ENCODE data around the gene CDC45. TPM values are rescaled to one million over a fixed set of nuclear protein-coding genes. Genes with fewer than 3 reads are reported as not detected.
A peak's percentile ranks its signal among the peaks of the same experiment; 100 is the strongest.

The CDC45 gene
- total and polyA plus RNA-seq, 2 of the 13 experiments (the other 11 are each of a cell fraction or from before 2014, with no cell fraction given) = 14.4 to 36.3 TPM

DNA sequence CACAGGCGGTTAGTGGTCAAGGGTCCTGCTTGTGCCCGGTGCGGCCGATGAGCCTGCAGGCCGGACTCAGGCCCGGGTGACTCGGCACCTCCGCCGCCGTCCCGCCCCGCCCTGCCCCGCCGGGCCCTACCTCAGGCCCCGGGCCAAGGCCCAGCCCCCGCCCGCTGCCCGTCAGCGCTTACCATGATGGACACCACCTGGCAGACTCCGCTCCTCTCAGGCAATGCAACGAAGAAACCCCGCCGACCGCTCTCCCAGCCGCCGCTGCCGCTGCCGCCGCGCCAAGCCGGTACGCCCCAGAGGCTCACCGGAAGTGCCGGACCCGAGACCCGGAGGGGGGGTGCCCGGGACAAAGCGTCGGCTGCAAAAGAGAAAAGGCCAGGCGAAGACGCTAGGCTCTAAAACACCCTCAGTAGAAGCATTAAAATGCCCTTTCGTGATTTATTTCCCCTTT, 792 bp upstream of the CDC45 start, which contains the start of gene UFD1:
UFD1 (minus strand) TSS at position 293 of the 454 bp plus-strand sequence; CDS start at position 185, 108 bp downstream.
- peaks cover 13% of the 10 kb centered on the region; the same call in 1 of the 2 replicates for H4K20me1 ChIP-seq (ENCODE audit: insufficient read depth, low read length)
- ATAC-seq (peak; percentile 87), FAIRE-seq (no peak), DNase-seq (ENCODE audit: low spot score) (peak; percentile 70)
- H3K79me2 ChIP-seq (ENCODE audit: insufficient read depth, low read length) = peaks cover 48% of the 10 kb centered on the region
- no TSS peak for BruUV-seq (replicated peaks)
- H3K9me3 ChIP-seq (ENCODE audit: low read length) = no peaks in the 10 kb centered on the region
- no peaks in the 10 kb centered on the region; a peak in 1 of 5 replicates for H3K27me3 ChIP-seq (ENCODE audit: control insufficient read depth in 1 of 2, insufficient read depth in 2 of 2, low read length in 2 of 2)
- intact Hi-C loops (cut with micrococcal nuclease; ENCODE audit: unreplicated experiment) = loop anchor here (2.0 to 10.0 kb wide), 4 partner anchors 32 to 174 kb away; partner anchors contain the start of genes C22orf39 and HIRA
- H3K27ac ChIP-seq (ENCODE audit: extremely low read length, insufficient read depth, low read length) = peak within 1 kb of the TSS; percentile 97
- in situ Hi-C loops (cut with HindIII; ENCODE audit: extremely low pct_ligation_motif_present, low pct_unique_long_range_greater_than_20kb) = loop anchor here (10.0 kb wide), 1 partner anchor 184 kb away; the partner anchor contains the start of gene CLTCL1
- H3K4me1 ChIP-seq (ENCODE audit: insufficient read depth, low read length) = peaks cover 26% of the 10 kb centered on the region
- peaks cover 6 to 17% of the 10 kb centered on the region in 2 experiments for H3K36me3 ChIP-seq (replicated peaks in 1 of 2; ENCODE audit: control insufficient read depth in 1 of 2, insufficient read depth in 2 of 2, low read length in 2 of 2)
- H3K9ac ChIP-seq (ENCODE audit: insufficient read depth, low read depth, low read length) = peak within 1 kb of the TSS; percentile 97
- H2AFZ ChIP-seq (ENCODE audit: low read length) = peak within 1 kb of the TSS; percentile 99
- POLR2A ChIA-PET = interaction anchor here (1.0 to 2.1 kb wide), 4 partner anchors 32 to 335 kb away, joined by 4 to 12 read pairs (median 7); partner anchors contain the start of genes C22orf39, ESS2, HIRA and MRPL40
- CTCF ChIA-PET (ENCODE audit: low intra/inter-chr PET ratio, low total read pairs) = no interaction called here
- peak within 1 kb of the TSS; percentile 71 to 98 (median 97) for H3K4me3 ChIP-seq (replicated peaks in 1 of 3; ENCODE audit: insufficient read depth in 1 of 3, low read depth in 2 of 3, low read length in 3 of 3)
- H3K4me2 ChIP-seq (ENCODE audit: low read depth, low read length) = peak within 1 kb of the TSS; percentile 83
- WGBS (ENCODE audit: low lambda C conversion rate) = 0% methylated on average over 8 of the region's 42 CpGs
- TF ChIP-seq ZNF20 (CRISPR knock-in tag; IDR thresholded peaks at IDR 0.05) (no peak), HOXA5 (CRISPR knock-in tag; IDR thresholded peaks at IDR 0.05) (peak; percentile 49; the same call in 1 of the 2 replicates), ZGPAT (CRISPR knock-in tag; IDR thresholded peaks at IDR 0.05) (peak; percentile 54; the same call in 1 of the 2 replicates), MAZ (IDR thresholded peaks at IDR 0.05; ENCODE audit: borderline replicate concordance, low read depth, low read length) (peak; percentile 33; the same call in 1 of the 2 replicates), MAZ (CRISPR knock-in tag; IDR thresholded peaks at IDR 0.05; ENCODE audit: low read depth) (no peak), TBL1XR1 (IDR thresholded peaks at IDR 0.05; ENCODE audit: borderline replicate concordance, low read length, partially characterized antibody) (peak; percentile 4), ZBTB7B (CRISPR knock-in tag; IDR thresholded peaks at IDR 0.05) (peak; percentile 12; the same call in 1 of the 2 replicates), ZNF770 (CRISPR knock-in tag; IDR thresholded peaks at IDR 0.05) (peak; percentile 17; the same call in 1 of the 2 replicates), HNRNPLL (IDR thresholded peaks at IDR 0.05; ENCODE audit: low read depth, low read length, poor library complexity, severe bottlenecking) (peak; percentile 84)
- TF ChIP-seq, protein P1, sequence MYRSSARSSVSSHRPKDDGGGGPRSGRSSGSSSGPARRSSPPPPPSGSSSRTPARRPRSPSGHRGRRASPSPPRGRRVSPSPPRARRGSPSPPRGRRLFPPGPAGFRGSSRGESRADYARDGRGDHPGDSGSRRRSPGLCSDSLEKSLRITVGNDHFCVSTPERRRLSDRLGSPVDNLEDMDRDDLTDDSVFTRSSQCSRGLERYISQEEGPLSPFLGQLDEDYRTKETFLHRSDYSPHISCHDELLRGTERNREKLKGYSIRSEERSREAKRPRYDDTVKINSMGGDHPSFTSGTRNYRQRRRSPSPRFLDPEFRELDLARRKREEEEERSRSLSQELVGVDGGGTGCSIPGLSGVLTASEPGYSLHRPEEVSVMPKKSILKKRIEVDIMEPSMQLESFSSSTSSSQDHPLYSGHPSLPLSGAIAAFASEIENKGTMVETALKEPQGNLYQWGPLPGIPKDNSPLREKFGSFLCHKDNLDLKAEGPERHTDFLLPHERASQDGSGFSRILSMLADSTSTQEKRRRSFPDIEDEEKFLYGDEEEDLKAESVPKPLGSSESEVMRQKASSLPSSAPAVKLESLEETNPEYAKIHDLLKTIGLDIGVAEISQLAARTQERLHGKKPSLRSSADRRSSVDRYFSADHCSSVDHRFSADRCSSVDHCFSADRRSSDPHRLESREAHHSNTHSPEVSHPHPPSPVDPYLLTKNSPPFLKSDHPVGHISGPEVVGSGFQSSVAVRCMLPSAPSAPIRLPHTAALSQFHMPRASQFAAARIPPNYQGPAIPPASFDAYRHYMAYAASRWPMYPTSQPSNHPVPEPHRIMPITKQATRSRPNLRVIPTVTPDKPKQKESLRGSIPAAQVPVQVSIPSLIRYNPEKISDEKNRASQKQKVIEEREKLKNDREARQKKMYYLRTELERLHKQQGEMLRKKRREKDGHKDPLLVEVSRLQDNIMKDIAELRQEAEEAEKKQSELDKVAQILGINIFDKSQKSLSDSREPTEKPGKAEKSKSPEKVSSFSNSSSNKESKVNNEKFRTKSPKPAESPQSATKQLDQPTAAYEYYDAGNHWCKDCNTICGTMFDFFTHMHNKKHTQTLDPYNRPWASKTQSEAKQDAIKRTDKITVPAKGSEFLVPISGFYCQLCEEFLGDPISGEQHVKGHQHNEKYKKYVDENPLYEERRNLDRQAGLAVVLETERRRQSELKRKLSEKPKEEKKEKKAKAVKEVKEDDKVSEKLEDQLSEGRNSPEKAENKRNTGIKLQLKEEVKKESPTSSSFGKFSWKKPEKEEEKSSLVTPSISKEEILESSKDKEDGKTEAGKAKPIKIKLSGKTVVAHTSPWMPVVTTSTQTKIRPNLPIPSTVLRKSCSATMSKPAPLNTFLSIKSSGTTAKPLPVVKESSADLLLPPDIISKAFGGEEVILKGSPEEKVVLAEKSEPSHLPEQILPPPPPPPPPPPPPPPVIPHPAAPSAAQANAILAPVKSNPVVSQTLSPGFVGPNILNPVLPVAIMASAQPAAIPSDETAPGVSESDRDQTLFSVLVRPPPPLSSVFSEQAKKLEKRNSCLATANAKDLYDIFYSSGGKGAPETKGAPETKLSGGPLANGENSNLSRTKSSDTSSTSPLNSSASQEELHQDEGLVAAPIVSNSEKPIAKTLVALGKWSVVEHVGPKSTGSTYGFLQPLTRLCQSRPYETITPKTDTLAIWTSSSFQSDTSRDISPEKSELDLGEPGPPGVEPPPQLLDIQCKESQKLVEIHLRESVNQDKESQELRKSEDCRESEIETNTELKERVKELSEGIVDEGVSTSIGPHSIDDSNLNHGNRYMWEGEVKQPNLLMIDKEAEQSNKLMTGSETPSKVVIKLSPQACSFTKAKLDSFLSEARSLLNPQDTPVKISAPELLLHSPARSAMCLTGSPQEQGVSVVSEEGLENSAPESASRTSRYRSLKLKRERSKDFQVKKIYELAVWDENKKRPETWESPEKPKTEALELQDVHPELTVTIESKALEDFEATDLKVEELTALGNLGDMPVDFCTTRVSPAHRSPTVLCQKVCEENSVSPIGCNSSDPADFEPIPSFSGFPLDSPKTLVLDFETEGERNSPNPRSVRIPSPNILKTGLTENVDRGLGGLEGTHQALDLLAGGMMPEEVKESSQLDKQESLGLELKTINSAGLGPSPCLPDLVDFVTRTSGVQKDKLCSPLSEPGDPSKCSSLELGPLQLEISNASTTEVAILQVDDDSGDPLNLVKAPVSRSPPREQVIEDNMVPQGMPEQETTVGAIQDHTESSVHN (CRISPR knock-in tag; IDR thresholded peaks at IDR 0.05) = no peak
- TF ChIP-seq, protein P2, sequence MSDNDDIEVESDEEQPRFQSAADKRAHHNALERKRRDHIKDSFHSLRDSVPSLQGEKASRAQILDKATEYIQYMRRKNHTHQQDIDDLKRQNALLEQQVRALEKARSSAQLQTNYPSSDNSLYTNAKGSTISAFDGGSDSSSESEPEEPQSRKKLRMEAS (IDR thresholded peaks at IDR 0.05) = peak; percentile 21; the same call in 1 of the 2 replicates

Data from HepG2 (cell line).